GM21737 (cell line): Measurements from ENCODE around the gene LARGE1.

Source experiments
- ATAC-seq: cut with Tn5 transposase; IDR thresholded peaks from one replicate; pipeline ENCODE4 v1.9.1; 2021; ENCODE audit warnings: mild to moderate bottlenecking, moderate library complexity; ENCODE audit not compliant: unreplicated experiment

LARGE1 gene

DNA sequence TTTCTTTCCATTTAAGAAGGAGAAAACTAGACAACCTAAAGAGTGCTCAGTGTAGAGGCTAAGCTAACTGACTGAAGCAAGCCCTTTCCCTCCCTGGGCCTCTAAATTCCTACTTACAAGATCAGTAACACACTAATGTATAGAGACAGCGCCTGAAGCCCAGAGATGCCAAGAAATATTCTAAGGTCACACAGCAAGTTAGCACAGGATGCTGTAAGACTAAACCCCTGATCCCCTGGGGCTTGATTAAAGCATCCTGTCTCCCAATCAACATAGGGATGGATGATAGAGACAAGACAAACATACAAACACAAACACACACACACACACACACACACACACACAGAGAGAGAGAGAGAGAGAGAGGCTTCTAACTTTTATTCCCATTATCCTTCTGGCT, 5.6 kb downstream of the LARGE1 start:
- ATAC-seq = no peak

DNA sequence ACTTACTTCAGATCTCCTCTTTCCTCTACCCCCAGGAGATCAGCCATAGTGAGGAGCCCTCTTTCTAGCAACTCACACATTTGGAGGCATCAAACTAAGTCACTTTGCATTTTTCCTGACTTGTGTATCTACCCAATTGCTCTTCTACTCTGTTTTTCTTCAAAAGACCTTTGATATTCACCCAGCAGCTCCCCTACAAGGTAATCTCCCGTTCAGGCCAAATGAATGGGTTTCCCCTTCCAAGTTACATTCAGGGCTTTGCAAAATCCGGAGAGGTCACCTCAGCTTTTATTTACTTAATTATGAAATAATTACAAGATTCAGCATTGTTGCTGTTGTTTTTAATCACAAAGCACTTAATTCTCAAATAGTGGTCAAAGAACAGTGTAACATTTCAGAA, 6.1 kb downstream of the LARGE1 start:
- no peak for ATAC-seq

DNA sequence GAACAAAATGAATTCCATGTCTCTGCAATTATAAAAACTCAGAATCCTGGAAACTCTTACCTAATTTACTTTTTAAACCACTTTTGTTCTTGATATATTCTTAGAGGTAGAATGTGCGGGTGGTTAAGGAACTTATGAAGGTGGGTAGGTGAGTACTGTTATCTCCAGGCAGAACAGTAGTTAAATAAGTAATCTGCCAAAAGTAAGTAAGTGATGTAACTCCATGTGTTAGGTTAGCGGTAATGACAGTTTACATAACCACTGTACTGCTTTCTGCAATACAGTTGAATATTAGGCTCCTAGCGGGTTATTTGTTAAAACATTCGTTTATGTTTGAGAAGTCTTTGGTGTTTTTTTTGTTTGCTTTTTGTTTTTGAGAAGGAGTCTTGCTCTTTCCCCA, 7.1 kb downstream of the LARGE1 start:
- ATAC-seq = no peak

DNA sequence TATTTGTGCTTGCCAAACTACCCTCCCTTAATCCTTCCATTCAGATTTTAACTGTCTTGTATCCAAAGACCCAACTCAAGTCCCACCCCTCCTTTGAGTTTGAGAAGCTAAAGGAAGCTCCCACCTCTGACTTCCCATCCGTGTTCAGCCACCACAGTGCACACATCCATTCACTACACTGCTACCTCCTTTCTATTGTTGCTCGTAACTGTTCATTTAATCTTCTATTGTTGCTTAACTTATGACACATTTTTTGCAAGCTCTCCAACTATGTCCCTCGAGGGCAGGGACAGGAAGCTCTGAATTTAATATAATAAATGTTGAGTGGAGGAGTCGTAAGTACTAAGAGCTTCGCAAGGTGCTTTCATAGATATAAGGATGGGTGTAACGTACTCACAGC, 10.4 kb downstream of the LARGE1 start:
- no peak for ATAC-seq

DNA sequence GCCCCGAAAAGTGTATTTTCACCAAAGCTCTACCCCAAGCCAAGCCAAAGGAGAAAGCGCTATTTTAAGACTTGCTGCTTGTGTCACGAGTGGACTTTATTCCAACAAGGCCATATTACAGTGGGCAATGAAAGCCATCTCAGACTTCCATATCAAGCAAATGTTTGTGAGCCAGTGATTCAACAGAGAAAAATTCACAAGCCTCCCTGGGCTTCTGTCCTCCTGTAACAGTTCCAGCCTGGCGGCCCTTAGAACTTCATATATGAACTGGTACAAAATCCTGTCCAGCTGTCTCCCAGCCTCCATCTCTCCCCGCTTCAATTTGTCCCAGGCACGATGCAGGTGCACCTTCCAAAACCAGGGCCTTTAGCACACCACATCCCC, 11.2 kb downstream of the LARGE1 start:
- no peak for ATAC-seq

DNA sequence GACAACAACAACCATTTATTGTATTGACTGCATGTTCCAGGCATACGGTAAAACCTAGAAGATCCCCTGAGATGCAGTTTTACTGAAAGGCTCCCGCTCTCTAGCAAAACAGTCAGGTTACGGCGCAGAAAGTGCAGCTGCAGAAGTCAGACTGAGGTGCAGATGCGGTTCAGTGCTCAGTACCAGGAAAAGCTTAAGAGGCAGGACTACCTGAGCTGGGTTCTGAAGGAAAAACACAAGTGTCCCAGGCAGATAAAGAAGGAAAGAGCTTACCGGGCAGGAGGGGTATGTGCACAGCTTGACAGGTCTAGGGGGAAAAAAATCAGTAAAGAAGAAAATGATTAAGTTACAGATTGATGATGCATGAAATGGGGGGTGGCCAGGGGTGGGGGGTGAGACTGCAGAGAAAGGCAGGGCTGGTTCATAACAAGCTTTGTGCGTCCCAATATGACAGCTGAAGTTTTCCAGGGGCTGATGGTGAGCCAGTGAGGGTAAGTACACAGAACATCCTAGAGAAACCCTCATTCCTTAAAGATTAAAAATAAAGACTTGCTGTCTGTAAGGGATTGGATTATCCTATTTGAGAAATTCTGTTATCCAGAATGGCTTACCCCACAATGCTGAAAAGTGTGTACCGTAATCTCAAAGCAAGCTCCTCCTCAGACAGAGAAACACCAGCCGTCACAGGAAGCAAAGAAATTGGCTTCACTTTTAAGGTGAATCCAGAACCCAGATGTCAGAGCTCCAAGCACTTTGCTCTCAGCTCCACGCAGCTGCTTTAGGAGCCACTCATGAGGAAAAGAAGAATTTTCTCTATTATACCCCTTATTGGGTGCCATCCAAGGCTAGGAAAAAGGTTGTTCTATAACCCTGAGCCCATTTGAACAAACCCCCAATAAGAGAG, 11.9 kb downstream of the LARGE1 start:
- no peak for ATAC-seq

DNA sequence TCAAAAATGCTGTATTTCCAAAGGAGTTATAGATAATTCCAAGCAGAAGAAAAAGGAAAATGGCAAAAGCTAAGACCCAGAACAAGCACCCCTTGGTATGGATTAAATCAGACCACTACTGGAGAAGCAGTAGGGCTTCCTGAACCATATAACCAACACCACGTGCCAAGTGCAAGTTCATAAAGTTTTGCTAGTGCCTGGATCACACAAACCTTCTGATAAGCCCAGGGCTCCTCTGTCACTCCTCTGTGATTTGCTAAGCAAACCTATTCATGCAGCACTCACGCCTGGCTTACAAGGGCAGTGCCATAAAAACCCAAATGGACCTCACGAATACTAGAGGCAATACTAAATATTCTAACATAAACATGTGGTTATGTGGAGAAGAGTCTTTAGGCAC, 13.3 kb downstream of the LARGE1 start:
- ATAC-seq = no peak

DNA sequence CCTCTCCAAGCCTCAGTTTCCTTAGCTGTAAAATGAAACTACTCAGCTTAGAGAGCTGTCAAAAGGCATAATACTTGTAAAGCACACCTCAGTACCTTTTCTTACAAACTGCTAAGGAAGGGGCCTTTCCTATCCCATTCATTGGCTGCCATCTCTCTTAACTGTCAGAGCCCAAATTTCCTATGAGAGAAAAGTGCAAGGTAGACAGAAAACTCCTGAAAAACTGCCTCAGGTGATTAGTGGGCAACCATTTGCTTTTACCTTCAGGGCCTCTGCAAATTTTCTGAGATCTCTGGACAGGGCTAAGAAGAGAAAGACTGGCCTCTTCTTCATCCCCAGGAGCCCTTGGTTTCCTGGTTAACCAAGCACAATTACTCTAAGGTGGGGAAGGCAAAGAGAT, 13.8 kb downstream of the LARGE1 start:
- no peak for ATAC-seq

DNA sequence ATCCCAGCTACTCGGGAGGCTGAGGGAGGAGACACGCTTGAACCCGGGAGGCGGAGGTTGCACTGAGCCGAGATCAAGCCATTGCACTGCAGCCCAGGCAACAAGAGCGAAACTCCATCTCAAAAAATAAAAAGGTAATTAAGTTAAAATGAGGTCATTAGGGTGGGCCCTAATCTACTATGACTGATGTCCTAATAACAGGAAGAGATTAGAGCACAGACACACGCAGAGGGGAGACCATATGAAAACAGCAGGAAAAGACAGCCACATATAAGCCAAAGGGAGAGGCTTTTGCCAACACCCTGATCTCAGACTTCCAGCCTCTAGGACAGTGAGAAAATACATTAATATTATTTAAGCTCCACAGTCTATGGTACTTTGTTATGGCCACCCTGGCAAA, 17.3 kb downstream of the LARGE1 start:
- ATAC-seq = no peak

DNA sequence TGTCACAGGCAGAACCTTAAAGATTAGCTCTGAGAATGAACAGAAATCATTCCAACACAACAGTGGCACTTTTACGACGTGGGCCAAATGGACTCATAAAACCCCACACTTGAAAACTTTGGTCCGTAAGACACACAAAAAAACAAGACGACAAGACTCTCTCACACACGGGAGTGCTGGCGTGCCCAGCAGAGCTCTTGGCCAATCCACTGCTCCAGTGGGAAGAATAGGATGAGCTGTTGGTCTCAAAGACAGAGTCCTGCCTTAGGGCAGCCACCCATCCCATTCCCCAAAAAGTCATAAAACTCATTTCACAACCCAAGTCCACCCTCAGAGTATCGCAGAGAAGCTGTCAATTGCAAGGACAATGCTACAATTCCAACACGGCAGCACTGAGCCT, 18.2 kb downstream of the LARGE1 start:
- ATAC-seq = no peak

DNA sequence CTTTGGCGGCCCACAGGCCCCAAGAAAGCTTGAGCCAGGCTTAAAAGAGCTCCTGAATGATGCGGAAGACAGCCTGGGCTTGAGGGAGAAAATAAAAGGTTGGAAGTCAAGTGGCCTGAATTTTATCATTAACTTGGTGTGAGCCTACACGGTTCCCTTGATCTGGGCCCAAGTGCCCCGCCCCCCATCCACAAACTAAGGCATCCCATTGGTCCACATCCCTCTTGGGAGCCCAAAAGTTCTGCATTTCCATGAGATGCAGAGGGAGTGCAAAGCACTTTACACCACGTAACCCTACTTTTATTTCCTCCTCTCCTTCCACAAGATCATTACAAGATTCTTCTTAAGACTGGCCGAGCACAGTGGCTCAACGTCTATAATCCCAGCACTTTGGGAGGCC, 22.2 kb downstream of the LARGE1 start:
- ATAC-seq = no peak

DNA sequence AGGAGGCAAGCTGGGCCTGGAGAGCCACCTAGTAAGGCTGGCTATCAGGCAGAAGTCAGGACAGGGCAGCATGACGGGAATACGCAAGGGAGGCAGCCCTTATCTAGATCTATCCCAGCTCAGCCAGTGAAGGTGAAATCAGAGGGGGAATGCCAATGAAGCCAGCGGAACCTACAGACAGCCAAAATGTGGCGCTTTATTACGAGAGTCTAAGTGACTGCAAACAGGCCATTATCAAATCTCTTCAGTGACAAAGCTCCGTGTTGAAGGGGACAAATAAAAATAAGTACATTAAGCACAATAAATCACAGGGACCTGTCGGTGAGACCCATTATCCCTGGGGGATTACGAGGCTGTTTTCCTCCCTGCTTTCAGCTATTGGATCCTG, 22.8 kb downstream of the LARGE1 start:
- ATAC-seq = no peak

DNA sequence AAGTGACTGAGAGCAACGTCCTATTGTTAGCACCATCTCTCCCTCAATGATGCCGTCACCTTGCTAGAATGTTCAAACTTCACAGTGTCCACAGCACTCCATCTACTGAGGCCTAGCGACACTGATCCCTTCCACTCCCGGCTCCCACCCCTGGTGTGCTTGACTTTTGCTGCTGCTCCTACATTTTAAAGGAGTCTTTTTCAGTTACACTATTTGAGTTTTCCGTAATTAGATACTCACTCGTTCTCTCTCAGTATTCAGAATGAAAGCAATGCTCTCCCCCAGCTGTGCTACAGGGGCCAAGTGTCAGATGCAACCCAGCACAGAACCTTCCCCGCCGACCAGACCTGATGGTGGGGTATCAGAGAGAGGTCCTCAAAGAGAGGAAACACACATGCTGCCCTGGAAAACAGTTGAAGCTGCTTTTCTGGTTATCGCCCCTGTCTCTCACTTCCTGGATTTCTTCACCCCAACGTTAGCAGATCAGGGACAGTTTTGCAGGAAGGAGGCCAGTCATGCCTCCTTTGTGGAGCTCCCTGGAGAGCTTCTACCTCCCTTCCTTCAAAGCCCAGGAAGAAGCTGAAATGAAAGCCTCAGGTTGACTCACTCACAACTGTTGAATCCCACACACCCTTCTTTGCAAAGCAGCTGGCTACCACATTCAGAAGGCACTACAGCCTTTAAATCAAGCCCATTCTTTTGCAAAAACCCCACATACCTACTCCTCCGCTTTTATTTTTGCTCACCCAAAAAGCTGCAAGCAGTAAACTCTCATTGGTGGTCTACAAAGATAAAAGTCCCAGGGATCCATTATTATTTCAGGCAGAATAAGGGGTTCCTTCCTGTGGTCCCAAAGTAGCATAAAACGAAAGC, 23.5 kb downstream of the LARGE1 start:
- ATAC-seq = no peak

DNA sequence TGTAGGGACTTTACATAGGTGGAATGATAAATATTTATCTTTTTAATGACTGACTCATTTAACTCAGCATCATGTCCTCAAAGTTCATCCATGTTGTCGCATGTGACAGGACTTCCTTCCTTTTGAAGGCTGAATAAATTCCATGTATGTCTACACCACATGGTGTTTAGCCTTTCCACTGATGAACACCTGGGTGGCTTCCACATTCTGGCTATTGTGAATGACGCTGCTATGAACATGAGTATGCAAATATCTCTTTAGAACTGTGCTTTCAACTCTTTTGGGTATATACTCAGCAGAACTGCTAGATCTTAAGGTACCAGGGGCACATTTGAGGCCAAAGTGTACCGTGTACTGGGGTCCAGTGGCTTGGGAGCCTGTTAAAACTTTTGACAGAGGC, 24.1 kb downstream of the LARGE1 start:
- ATAC-seq = no peak

DNA sequence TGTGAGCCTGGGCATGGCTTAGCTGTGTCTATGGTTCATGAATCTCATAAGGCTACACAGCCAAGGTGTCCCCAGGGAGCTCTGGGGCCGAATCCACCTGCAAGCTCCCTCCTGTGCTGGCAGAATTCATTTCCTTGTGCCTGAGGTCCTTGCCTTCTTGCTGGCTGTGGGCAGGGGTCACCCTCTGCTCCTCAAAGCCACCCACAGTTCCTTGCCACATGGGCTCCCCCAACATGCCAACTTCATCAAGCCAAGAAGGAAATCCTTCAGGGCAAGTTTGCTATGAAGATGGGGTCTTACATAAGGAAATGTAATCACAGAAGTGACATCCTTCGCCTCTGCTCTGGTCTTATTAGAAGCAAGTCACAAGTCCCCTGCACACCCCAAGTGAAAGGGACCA, 24.8 kb downstream of the LARGE1 start:
- ATAC-seq = no peak

DNA sequence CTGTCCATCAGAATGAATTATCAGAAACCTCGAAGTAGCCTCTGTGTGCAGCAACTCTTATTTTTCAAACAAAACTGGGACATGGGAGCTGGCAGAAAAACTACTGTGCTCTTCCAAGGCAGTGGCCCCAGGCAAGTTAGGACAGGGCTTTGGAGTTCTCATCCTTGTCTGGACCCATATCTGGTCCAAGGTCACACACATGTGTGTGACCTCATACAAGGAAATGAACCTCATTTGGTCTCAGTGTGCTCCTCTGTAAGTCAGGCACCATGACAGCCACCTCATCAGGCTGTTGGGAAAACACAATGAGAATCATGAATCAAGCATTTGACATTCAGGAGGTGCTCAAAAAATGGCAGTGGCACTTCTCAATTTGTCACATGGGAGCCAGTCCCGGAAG, 25.8 kb downstream of the LARGE1 start:
- ATAC-seq = no peak

DNA sequence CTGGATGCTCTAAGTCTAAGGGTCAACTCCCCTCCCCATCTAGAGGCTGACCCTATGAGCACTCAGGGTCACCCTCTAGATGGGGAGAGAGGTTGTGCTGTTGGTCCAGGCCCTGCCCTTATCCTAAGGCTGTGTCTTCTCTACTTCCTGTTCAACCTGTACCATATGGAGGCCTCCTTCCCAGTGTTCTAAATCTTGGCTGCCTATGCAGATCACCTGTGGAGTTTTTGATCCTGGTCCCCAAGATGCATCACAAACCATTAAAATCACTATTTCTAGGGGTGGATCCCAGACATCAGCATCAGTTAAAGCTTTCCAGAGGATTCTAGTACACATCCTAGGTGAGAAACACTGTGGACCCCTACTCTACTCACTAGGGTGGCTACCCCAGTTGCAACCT, 26.2 kb downstream of the LARGE1 start:
- no peak for ATAC-seq

DNA sequence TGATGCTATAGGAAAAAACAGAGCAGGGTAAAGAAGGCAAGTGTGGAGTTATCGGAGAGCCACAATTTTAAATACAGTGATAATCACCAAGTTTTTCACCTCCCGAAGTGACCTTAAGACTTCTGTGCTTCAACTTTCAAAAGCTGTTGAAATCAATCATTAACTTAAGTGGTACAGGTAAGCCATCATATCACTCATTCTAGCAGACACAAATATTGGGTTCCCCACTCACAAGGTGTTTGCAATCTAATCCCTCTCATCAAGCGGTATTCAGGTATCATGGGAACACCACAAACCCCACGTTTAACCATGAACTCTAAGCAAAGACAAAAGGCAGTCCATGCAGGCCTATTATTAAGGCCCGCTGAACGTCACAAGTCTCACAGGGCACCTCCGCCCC, 26.8 kb downstream of the LARGE1 start:
- ATAC-seq = no peak

DNA sequence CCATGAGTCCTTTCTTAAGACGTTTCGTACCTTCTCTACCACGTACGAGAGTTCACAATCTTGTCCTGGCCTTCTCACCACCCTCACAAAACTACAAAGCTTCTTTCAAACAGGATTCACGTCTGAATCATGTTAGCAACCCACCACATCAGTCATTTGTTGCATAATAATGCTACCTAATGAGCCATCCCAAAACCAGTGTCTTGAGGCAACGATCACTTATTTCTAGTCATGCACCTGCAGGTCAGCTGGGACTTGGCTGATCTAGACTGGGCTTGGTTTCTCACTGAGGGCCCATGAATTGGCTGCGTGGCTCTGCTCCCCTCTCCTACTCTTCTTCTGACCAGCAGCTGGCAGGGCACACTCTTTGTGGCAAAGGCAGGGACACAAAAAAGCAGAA, 28.3 kb downstream of the LARGE1 start:
- ATAC-seq = no peak

DNA sequence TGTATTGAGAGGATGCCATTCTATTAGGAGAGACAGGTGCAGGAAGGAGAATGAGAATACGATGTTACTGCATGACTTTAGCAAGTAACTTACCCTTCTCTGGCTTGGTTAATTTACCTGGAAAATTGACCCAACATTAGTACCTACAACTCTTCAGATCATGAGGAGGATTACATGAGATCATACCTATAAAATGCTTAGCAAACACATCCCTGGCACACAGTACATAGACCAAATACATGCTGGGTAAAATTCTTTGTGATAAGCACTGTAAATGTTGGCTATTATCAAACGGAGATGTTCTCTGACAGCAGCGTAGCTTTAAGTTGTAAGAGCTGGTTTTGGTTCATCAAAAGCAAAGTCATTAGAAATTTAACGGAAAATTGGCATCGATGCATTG, 28.8 kb downstream of the LARGE1 start:
- ATAC-seq = no peak

DNA sequence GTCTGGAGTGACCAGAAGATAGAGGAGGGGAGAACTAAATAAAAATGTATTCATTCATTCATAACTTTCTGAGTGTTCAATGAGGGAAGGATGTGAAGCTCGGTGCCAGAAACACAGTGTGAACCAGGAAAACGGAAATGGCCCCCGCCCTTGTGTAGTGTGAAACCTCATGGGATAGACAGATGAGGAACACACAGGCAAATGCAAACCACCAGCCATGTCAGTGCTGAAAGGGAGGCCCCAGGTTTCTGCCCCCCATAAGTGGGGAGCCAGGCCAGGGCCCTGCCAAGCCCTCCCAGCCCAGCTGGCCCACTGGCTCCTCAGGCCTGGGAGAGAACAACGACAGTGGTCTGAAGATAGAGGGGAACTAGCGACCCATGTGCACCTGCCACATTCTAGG, 30.5 kb downstream of the LARGE1 start:
- no peak for ATAC-seq

DNA sequence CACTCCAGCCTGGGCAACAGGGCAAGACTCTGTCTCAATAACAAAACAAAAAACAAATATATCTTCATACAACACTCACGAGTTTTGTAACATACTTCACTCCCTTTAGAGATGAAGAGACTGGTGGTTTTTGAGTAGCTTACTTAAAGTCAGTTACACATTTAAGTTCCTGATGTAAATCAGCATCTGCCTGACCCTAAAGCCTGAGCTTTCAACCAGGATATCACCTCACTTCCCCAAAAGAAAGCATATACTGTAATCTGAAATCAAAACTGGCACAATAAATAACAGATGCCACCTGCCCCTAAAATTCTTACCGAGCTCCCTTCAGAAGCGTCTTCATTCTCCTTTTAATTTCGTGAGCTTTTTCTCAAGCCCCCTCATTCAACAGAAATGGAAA, 31.5 kb downstream of the LARGE1 start:
- ATAC-seq = no peak
